GM18526 (cell line): ENCODE data around the gene TPRN.
A peak's percentile ranks its signal among the peaks of the same experiment; 100 is the strongest.

ENCODE experiments used
- POLR2A ChIP-seq: IDR thresholded peaks from 3 replicates; pipeline ENCODE4 v1.6.1; 2011; ENCODE audit not compliant: insufficient read length; ENCODE audit errors: extremely low read depth

TPRN gene

DNA sequence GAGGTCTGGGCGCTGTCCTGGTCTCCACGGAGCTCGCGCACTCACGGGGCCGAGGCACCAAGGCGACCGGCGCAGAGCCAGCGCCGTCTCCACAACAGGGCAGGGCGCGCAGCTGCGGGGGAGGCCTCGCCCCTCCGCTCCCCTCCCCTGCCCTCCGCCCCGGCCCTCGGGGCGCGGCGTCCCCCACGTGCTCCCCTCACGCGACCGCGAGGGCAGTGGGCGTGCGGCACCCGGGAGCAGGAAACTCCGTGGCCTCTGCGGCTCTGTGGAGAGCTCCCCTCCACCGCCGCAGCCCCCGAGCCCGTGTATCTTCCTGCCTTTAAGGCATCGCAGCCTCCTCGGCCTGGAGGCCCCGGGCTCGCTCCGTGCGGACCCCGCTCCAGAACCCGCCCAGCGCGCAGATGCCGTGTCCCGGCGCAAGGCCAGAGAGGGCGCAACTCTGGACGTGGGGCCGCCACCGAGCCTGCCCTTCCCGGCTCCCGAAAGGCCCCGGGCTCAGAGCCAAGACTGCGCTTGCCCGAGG, 39.8 kb upstream of the TPRN start:
- peak; percentile 69 for TF ChIP-seq POLR2A

DNA sequence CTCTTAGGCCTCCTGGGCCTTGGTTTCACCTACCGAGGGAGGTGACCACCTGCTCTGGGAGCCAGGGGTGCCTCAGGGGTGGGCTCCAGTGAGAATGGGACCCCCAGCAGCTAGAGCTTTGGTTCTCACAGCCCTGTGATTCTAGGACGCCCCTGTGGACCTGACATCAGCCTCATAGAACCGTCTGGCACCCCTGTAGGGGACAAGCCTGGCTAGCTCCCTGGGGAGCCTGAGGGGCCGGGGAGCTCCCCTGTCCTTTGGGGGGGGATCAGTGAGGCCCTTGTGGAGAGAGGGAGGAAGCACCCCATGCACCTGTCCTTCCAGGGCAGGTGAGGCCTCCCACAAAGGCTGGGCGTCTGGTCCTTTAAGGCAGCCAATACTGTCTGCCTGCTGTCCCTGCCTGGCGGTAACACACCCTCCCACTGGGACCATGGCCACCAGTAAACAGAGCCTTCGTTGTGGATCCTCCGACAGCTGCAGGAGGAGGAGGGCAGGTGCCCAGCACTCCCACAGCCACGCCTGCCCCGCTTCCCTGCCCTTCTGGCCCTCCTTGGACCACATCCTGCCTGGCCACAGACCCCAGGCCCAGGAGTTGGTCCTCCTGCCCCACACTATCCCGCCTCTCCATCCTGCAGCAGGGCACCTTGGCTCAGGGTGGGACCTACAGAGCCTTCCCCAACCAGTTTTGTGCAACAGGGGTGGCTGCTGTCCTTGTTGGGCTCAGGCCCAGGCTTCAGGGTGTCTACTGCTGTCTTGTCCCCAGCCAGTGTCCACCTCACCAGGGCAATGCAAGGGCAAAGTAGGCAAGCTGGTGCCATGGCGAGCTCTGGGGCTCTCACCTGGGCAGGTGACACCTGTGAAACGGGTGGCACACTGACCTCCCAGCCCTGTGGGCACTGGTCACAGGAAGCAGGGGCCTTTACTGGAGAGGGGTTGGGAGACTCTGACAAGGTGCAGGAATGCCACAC, 37.5 kb upstream of the TPRN start:
- no peak for TF ChIP-seq POLR2A

DNA sequence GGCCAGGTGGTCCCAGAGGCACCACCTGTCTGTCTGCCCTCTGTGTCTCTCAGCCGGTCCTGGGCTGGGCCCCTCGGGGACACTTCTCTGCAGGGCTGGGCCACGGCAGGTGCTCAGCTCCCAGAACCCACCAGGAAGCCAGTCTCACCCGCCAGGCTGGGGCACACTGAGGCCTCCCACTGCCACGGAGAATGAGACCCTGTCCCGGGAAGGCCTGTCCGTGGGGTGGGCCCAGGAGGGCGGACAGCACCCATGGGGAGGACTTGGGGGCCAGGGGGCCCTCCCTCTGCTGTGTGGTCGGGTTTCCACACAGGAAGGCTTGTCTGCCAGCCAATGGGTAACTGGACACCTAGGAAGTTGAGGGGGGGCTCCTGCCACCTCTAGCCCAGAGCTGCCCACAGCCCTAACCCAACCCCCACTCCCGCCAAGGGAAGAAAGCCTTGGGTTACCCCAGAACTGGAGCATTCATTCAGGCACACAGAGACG, 36.4 kb upstream of the TPRN start:
- TF ChIP-seq POLR2A = no peak

DNA sequence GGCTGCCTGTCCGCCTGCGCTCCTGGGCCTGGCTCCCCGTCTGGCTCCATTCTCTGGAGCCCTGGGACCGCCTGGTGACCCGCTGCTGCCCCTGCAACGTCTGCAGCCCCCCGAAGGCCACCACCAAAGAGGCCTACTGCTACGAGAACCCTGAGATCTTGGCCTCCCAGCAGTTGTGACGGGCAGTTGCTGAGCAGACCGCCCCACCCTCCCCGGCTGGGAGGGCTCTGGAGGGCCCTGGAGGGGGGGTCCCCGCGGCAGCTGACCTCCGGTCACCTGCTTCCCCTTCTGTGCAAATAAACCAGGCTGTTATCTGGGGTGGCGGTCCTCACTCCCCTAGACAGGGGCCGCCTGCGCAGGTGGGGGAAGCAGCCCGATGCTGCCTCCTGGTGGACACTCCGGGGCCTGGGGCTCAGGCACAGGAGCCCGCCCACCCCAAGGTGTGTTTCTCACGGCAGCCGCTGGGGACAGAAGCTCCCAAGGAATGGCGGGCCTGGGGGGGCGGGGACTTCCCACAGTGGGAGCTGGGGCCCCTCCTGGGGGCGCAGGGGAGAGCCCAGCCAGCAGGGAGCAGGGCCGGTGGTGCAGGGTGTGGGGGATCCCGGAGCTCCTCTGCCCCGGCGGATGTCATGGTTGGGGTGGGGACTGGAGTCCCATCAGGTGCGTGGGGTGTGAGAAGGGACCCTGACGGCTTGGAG, 35.8 kb upstream of the TPRN start:
- TF ChIP-seq POLR2A = peak; percentile 29

DNA sequence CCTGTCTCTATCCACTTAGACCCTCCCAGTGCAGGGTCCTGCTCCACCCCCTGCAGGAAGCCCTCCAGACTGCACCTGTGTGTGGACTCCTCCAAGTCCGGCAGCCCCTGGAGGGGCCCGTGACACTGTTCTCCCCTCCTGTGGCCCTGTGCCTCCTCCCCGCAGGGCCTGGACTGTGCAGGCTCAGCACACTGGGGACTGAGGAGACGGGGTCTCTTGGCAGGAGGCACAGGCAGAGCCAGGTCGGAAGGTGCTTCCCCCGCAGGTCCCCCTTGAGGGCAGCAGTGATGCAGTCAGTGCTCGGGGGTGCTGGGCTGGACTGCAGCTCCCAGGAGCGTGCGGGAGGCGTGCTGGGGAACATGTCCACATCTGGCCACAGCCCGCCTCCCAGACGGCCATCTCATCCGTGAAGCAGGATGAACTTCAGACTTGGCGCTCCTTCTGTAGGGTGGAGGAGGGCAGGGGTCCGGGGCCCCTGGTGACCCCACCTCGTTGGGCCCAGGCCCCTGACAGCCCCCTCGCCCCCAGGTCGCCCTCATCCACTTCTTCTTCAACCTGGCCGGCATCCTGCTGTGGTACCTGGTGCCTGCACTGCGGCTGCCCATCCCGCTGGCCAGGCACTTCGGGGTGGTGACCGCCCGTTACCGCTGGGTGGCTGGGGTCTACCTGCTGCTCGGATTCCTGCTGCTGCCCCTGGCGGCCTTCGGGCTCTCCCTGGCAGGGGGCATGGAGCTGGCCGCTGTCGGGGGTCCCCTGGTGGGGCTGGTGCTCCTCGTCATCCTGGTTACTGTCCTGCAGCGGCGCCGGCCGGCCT, 35.1 kb upstream of the TPRN start:
- TF ChIP-seq POLR2A = no peak

DNA sequence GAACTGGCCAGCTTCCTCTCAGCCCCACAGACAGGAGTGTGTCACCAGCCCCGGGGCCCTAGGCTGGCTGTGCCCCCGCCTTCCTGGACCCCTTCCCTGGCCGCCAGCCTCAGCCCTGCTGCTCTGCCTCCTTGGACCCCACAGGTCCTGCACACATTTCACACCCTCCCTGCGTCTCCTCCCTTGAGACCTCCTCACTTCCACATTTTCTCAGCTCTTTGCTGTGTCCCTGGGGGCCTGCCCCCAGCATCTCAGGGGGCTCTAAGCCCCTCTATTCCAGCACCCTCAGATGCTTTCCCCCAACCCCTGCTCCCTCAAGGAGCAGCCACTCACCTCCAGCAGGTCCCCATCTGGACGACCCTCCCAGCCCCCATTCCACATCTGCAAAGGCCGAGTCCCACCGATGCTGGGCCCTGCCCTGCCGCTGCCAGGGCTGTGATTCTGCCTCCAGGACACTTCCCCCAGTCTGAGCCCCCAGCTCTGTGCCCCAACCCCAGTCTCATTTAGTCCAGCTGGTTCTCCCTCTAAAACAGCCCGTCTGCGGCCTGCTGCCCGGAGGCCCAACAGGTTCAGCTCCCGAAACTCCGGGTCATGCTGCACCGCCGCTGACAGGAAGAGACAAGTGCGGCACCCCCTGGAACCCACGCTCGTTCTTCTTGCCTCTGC, 34.4 kb upstream of the TPRN start:
- no peak for TF ChIP-seq POLR2A

- no peak for TF ChIP-seq POLR2A
Measured at GRCh38 chr9:137234055-137234697, 33.6 kb upstream of the TPRN start.

- TF ChIP-seq POLR2A = no peak
Measured at GRCh38 chr9:137233143-137233980, 32.8 kb upstream of the TPRN start.

GRCh38 chr9:137232510-137232909, 32.0 kb upstream of the TPRN start:
- no peak for TF ChIP-seq POLR2A

DNA sequence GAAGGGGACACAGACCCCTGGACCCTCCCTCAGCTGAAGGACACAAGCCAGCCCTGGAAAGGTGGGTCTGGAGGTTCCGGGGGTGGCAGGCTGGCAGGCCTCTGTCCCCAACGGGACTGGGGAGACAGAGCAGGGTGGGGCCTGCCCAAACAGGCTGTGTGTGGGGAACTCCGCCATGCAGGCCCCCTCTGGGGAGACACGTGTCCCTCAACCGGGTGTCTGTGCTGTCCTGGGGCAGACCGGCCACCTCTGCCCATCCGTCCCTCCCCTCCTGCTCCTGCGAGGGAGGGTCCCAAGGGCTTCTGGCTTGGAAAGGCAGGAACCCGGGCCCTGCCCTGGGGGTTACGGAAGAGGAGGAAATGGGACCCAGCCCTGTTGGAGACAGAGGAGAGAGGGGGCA, 31.6 kb upstream of the TPRN start:
- no peak for TF ChIP-seq POLR2A

DNA sequence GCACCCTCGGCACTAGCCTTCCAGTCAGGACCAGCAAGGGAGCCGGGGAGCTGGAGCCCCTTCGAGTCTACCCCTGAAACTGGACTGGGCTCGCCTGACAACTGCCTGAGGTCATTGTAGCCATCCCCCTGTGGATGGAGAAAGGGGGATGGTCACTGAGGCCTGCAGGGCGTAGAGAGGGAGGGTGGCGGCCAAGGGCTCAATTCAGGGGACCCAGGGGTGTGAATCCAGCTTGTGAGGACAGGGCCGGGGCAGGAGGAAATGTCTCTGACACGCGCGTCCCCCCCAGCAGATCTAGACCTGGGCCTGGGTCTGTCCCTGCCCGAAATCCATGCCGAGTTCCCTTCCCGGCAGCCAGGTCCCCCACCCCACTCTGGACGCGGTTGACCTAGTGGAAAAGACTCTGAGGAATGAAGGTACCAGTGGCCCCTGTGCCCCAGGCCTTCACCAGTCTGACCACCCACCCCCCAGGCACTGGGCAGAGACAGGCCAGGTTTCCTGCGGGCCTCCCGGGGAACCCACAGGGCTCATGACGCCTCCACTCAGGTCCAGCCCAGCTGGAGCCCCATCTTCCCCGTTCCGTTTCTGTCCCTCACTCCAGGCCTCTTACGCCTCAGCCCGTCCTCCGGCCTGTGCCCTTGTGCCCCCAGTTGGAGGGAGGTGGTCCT, 31.0 kb upstream of the TPRN start:
- no peak for TF ChIP-seq POLR2A

GRCh38 chr9:137230705-137231371, 30.3 kb upstream of the TPRN start, which contains the start of gene SLC34A3:
Gene SLC34A3 (plus strand): TSS chr9:137230901. CDS start chr9:137231703, 802 bp downstream.
- TF ChIP-seq POLR2A = no peak
